ENCODE results near the gene RNF13. TPM values are rescaled to one million over a fixed set of nuclear protein-coding genes. Genes with fewer than 3 reads are reported as not detected.
"Not testable (repeated sequence)": the region's sequence is repeated elsewhere in the genome, so short reads cannot be mapped to it uniquely, and the experiment has no call there.

RNF13 gene
- total and polyA plus RNA-seq, 2 donors (not counting 1 experiment from before 2014, with no cell fraction given), result 57.4 to 81.7 TPM

GRCh38 chr3:149936812-149937230 is 123.8 kb downstream of the RNF13 start:
- no peak overlapping the region for H3K9ac ChIP-seq (ENCODE audit: insufficient read depth, low read length)
- TF ChIP-seq EZH2 (IDR thresholded peaks at IDR 0.05; ENCODE audit: low read length, missing control alignments) (no peak), CTCF (conservative IDR thresholded peaks at IDR 0.05 in 1 of 2, IDR thresholded peaks at IDR 0.05 in 1 of 2; ENCODE audit: low read depth in 1 of 2, low read length in 2 of 2) (peak; percentile 72 to 82)
- DNase-seq (ENCODE audit: low read depth in 2 of 2), result peak; percentile 53 to 66

GRCh38 chr3:149938392-149939055 is 125.5 kb downstream of the RNF13 start:
- H3K9ac ChIP-seq (ENCODE audit: insufficient read depth, low read length); H3K4me1 ChIP-seq (ENCODE audit: control insufficient read depth, extremely low read depth, insufficient read depth, low read length); H4K20me1 ChIP-seq (ENCODE audit: control insufficient read depth, extremely low read depth, insufficient read depth, low read length); H3K4me2 ChIP-seq (ENCODE audit: extremely low read depth, insufficient read depth, low read length); H3K36me3 ChIP-seq (ENCODE audit: control insufficient read depth, insufficient read depth, low read length); H3K9me3 ChIP-seq (ENCODE audit: control insufficient read depth, insufficient read depth, low read depth, low read length); H3K27me3 ChIP-seq (ENCODE audit: control insufficient read depth, insufficient read depth, low read length); H2AFZ ChIP-seq (ENCODE audit: low read length); H3K79me2 ChIP-seq (ENCODE audit: control insufficient read depth, insufficient read depth, low read length); H3K27ac ChIP-seq (ENCODE audit: insufficient read depth, low read length); H3K4me3 ChIP-seq (replicated peaks in 1 of 4; ENCODE audit: control extremely low read depth in 1 of 4, insufficient read depth in 1 of 4, low read depth in 3 of 4, low read length in 4 of 4): not testable (repeated sequence)
- peak; percentile 26 to 45 for DNase-seq (ENCODE audit: low read depth in 2 of 2)

More at GRCh38 chr3:149936812-149937230, 123.8 kb downstream of the RNF13 start:
- H2AFZ ChIP-seq (ENCODE audit: low read length), result no peak overlapping the region
- H3K27ac ChIP-seq (ENCODE audit: insufficient read depth, low read length), result no peak overlapping the region
- no peak overlapping the region for H3K4me3 ChIP-seq (replicated peaks in 1 of 4; ENCODE audit: control extremely low read depth in 1 of 4, insufficient read depth in 1 of 4, low read depth in 3 of 4, low read length in 4 of 4)
- H3K9me3 ChIP-seq (ENCODE audit: control insufficient read depth, insufficient read depth, low read depth, low read length), result no peaks in the 10 kb centered on the region
- H3K36me3 ChIP-seq (ENCODE audit: control insufficient read depth, insufficient read depth, low read length), result no peaks in the 10 kb centered on the region
- H3K79me2 ChIP-seq (ENCODE audit: control insufficient read depth, insufficient read depth, low read length), result no peaks in the 10 kb centered on the region
- no peaks in the 10 kb centered on the region for H4K20me1 ChIP-seq (ENCODE audit: control insufficient read depth, extremely low read depth, insufficient read depth, low read length)
- H3K4me1 ChIP-seq (ENCODE audit: control insufficient read depth, extremely low read depth, insufficient read depth, low read length), result peaks cover 2% of the 10 kb centered on the region
- H3K27me3 ChIP-seq (ENCODE audit: control insufficient read depth, insufficient read depth, low read length), result no peaks in the 10 kb centered on the region
- no peak overlapping the region for H3K4me2 ChIP-seq (ENCODE audit: extremely low read depth, insufficient read depth, low read length)

GRCh38 chr3:149941186-149941585 is 128.2 kb downstream of the RNF13 start:
- Histone ChIP-seq H3K36me3 (ENCODE audit: control insufficient read depth, insufficient read depth, low read length) (no peaks in the 10 kb centered on the region), H3K4me2 (ENCODE audit: extremely low read depth, insufficient read depth, low read length) (no peak overlapping the region), H3K27ac (ENCODE audit: insufficient read depth, low read length) (no peak overlapping the region), H3K79me2 (ENCODE audit: control insufficient read depth, insufficient read depth, low read length) (no peaks in the 10 kb centered on the region), H4K20me1 (ENCODE audit: control insufficient read depth, extremely low read depth, insufficient read depth, low read length) (no peaks in the 10 kb centered on the region), H3K4me3 (replicated peaks in 1 of 4; ENCODE audit: control extremely low read depth in 1 of 4, insufficient read depth in 1 of 4, low read depth in 3 of 4, low read length in 4 of 4) (no peak overlapping the region), H2AFZ (ENCODE audit: low read length) (no peak overlapping the region), H3K9me3 (ENCODE audit: control insufficient read depth, insufficient read depth, low read depth, low read length) (no peaks in the 10 kb centered on the region), H3K27me3 (ENCODE audit: control insufficient read depth, insufficient read depth, low read length) (no peaks in the 10 kb centered on the region), H3K9ac (ENCODE audit: insufficient read depth, low read length) (no peak overlapping the region), H3K4me1 (ENCODE audit: control insufficient read depth, extremely low read depth, insufficient read depth, low read length) (peaks cover 2% of the 10 kb centered on the region)
- peak in 1 of 2 donors; percentile 10 for DNase-seq (ENCODE audit: low read depth in 2 of 2)
- TF ChIP-seq EZH2 (IDR thresholded peaks at IDR 0.05; ENCODE audit: low read length, missing control alignments) (no peak), CTCF (conservative IDR thresholded peaks at IDR 0.05 in 1 of 2, IDR thresholded peaks at IDR 0.05 in 1 of 2; ENCODE audit: low read depth in 1 of 2, low read length in 2 of 2) (no peak)

All from fibroblast of lung (primary cell).